ENCODE data around the gene HSPA4.

DNA sequence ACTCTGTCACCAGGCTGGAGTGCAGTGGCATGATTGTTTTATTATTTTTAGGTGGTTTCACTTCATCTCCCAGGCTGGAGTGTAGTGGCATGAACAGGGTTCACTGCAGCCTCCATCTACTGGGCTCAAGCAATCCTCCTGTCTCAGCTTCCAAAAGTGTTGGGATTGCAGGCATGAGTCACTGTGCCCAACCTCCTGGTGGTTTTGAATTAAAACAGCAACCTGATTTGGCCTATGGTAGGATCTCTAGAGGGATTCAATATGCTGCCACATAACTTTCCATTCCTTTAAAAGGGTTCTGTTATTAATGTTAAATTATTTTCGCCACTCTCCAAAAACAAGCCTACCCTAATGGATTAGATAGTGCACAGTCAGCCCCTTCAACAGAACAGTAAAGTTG is 9.9 kb upstream of the HSPA4 start:
- TF ChIP-seq CTCF (IDR thresholded peaks at IDR 0.05) (no peak), ZFX (IDR thresholded peaks at IDR 0.05; ENCODE audit: borderline replicate concordance) (no peak)
